Renal cortex interstitium (tissue), 15 donors: ENCODE measurements around the gene MGAT4D. TPM values are rescaled to one million over a fixed set of nuclear protein-coding genes. Genes with fewer than 3 reads are reported as not detected.
"Not testable (repeated sequence)": the region's sequence is repeated elsewhere in the genome, so short reads cannot be mapped to it uniquely, and the experiment has no call there.

ENCODE experiments used
- DNase-seq, 11 donors: peaks; one replicate each; pipeline ENCODE4 v3.0.0-alpha.2; 2013; ENCODE audit warnings: low read depth in 9 of 11, low spot score in 4 of 11; ENCODE audit errors: extremely low read depth in 1 of 11
- long read RNA-seq, 16 experiments: transcript quantifications; one replicate each; lab custom pipeline, GENCODE V29; 2026
- polyA plus RNA-seq, 3 donors: library from polyadenylated mRNA; unstranded; fragments of 120-200 nt; gene quantifications; one replicate each; pipeline ENCODE4 v1.2.1, GENCODE V29; 2013; ENCODE audit not compliant: insufficient read length in 3 of 3

The MGAT4D gene
- not detected for polyA plus RNA-seq
- long read RNA-seq, donor 1, result 0 reads
- long read RNA-seq, donor 2, result 0 reads
- long read RNA-seq, donor 3, result 0 reads
- long read RNA-seq, donor 4, result 0 reads
- long read RNA-seq, donor 5, result 0 reads
- long read RNA-seq, donor 6, partial matches to known transcripts, result 0 of 8 reads
- long read RNA-seq, donor 6, other reads (novel, unspliced or antisense), result 8 of 8 reads
- long read RNA-seq, donor 7, result 0 reads
- long read RNA-seq, donor 8, result 0 reads
- long read RNA-seq, donor 9, result 0 reads
- long read RNA-seq, donor 10, result 0 reads
- long read RNA-seq, donor 11, result 0 reads
- long read RNA-seq, donor 12, result 0 reads
- long read RNA-seq, donor 13, result 0 reads
- long read RNA-seq, donor 14, result 0 reads
- long read RNA-seq, donor 15, result 0 reads
- long read RNA-seq, donor 16, result 0 reads

DNA sequence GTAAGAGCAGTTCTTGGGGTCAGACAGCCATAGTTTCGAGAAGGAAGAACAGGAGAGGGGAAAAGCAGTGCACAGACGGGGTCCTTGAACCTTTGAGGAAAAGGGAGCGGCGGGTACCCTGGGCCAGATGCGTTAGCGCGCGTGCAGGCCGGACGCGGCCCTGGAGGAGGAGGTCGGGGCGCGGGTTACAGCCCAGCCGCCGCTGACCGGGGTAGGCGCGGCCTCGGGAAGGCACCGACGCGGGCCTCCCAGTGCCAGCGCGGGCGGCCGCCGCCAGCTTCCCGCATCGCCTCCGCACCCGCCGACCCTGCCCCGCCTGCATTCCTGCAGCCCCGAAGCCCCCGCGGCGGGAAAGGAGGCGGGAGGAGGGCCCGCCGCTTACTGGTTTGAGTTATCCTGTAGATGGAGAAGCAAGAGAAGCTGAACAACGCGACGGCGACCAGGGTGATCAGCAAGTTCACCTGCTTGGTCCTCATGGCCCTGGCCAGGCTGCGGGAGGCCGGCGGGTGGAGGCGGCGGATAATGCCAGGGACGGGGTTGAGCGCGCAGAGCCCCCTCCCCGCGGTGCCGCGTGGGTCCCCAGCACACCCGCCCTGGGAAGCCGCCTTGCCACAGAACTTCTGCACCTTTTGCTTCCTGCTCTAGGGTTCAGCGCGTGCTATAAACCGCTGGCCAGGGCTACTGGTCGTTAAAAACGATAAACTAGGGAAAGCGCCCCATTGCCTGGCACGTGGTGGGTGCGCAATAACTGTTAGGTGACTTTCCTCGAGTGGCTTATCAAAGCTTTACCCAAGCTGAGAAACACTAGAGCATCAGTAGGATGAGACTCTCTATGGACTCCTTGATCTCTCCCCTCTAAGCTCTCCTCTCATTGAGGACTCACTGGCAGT lies at the start of gene MGAT4D:
Gene MGAT4D (minus strand): TSS at position 547 of the 890 bp plus-strand sequence. CDS start 71 bp downstream, at position 476.
- peak in 5 of 11 donors; percentile 1 to 19 (median 9) for DNase-seq

DNA sequence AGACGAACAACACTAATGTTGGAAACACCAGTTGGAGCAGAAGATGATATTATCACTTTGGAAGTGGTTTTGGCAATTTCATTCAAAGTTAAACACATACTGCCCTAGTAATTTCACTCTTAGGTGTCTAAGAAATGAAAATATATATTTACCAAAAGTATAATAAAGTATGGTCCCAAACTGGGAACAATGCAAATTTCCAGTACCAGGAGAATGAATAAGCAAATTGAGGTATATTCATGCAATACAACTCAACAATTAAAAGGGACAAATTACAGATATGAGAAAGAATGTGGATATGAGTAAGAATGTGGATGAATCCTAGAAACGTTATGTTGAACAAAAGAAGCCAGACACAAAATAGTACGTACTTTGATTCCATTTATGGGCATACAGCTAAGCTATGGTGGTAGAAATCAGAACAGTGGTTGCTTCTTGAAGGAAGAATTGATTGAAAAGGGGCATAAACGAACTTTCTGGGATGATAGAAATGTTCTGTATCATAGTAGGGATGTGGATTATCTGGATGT lies 35.9 kb upstream of the MGAT4D start:
- DNase-seq, result no peak

GRCh38 chr4:140529434-140529833 lies 31.3 kb upstream of the MGAT4D start:
- peak in 1 of 11 donors; percentile 1 for DNase-seq

- peak; percentile 86 to 97 (median 95) for DNase-seq
Measured at GRCh38 chr4:140523857-140524742, 26.0 kb upstream of the MGAT4D start, which contains the start of gene ELMOD2. Gene ELMOD2 (plus strand): TSS chr4:140524168. CDS start chr4:140525429, 1,261 bp downstream.

DNA sequence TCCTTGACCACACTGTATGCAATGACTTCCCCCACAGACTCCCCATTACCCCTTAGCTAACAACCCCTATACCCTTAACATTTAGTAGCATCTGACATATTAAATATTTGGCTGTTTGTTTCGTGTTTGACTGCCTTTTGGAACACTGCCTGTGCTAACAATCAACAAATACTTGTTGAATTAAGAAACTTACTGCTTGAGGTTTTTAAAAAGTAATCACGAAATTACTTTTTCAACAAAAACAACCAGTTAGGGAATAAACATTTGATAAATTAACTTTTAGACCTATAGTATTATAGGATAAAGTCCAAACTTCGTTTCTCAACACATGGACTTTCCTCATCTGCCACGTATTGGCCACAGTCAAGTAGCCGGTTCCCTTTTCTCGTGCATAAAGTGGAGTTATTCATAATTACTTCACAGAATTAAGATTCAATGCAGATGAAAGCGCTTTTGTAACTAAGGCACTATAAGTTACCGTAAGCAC lies 25.3 kb upstream of the MGAT4D start:
- DNase-seq, result peak in 2 of 11 donors; percentile 1 to 11

GRCh38 chr4:140515423-140515822 lies 17.3 kb upstream of the MGAT4D start:
- no peak for DNase-seq

- not testable (repeated sequence) for DNase-seq
Measured at GRCh38 chr4:140513765-140514164, 15.7 kb upstream of the MGAT4D start.

- DNase-seq, result no peak
Measured at GRCh38 chr4:140504261-140504660, 6.2 kb upstream of the MGAT4D start.

DNA sequence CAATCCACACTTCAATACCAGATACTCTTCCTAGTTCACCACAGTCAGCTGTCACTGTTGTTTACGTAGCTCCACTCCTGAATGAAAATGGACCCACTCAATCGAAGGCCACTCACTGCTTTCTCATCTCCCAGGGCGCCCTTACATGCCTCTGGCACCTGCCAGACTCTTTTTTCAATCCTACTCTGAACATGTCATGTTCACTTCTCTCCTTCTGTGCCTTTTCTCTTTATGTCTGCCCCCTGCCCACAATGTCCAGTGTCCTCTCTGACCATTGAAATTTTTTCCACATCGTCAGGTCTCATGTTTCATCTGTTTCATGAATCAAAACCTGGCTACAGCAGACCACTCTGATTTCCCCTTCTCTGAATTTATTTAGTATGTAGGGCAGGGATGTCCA lies 1.3 kb upstream of the MGAT4D start:
- no peak for DNase-seq

DNA sequence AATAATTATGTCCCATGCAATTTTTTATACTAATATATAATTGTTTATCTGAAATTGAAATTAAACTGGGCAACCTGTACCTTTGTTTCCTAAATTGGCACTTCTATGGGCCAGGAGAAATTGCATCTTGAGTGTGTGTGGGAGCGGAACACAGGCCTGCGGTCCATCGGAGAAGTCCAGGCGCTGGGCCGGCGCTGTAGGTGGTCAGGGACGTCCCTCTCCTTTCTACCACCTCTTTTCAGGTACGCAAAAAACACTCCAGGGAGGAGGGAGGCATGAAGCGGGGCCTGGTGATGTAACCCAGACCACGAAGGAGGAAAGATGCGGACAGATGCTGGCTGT lies 717 bp downstream of the MGAT4D start:
- no peak for DNase-seq

DNA sequence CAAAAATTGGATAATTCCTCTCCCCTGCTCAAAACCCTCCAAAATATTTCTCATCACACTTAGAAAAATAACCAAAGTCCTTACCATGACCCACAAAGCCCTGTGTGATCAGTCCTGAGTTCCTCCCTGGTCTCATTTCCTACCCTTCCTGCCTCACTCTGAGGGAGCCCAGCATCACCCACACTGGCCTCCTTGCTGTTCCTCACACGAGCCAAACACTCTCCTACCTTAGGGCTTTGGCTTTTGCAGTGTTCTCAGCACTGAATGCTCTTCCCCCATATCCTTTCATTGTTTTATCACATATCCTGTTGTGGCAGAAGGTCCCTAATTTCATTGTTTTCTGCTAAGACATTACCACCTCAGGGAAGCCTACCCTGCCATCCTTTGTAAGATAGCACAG lies 12.2 kb downstream of the MGAT4D start:
- DNase-seq, result no peak

GRCh38 chr4:140483445-140483844 lies 14.6 kb downstream of the MGAT4D start:
- no peak for DNase-seq

DNA sequence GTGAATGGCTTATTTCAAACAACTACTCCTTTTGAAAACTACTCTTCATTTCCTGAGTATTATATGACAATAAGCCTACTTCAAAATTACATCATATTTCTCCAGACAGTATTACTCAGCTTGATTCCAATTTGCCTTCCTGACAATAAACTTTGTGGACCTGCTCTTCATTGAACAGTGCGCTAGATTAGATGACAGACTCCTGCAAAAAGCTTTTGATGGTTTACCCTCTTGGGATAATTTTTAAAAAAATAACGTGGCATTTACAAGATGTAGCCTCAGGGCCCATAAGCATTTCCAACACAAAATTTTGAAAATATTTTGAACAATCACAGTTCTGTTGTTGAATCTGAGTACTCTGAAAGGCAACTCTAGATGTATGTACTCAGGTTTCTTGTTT lies 25.9 kb downstream of the MGAT4D start:
- no peak for DNase-seq

DNA sequence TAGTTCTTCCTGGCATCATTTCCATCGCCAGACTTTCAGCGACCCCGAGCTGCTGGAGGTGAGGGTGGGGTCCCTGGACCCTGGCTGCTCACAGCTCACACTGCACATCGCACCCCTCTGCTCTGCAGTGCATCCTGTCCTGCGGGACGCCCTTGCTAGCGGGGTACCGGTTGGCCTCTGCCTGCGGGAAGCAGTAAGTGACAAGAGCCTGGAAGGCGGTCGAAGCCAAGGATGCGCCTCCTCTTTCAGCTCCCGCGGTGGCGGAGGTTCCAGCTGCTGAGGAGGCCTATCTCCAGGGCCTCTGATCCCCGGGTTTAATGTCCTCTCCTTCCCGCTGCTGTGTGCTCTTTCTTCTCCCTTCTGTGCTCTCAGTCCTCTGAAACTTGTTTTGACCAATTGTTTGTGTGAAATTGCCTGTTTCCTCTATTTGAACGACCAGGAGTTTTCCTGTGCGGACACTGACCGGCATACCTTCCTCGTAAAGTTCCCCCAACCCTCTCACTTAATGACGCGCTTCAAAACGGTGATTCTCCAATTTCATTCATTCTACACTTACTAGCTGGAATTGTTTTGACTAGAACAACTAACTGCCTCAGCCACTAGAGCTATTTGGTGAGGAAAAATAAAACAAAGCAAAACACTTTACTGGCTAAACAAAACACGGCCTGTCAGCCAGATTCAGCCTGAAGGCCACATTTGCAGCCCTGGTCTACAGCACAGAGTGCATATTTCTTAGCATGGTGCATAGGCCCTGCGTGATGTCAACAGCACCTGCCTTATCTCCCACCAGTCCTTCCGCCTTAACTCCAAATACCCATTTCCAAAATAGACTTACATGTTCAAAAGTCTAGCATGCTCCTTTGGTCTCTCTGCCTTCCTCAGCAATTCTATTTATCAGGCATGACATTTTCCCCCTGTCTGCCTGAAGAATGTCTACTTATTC lies 28.0 kb downstream of the MGAT4D start:
- peak in 8 of 11 donors; percentile 8 to 31 (median 18) for DNase-seq

GRCh38 chr4:140466146-140466545 lies 31.9 kb downstream of the MGAT4D start:
- DNase-seq, result no peak

- no peak for DNase-seq
Measured at GRCh38 chr4:140463614-140464013, 34.5 kb downstream of the MGAT4D start.

- no peak for DNase-seq
Measured at GRCh38 chr4:140463182-140463581, 34.9 kb downstream of the MGAT4D start.

GRCh38 chr4:140450352-140450751 lies 47.7 kb downstream of the MGAT4D start:
- no peak for DNase-seq
